Liver (tissue), 9 donors: ENCODE data around the gene QKI. TPM values are rescaled to one million over a fixed set of nuclear protein-coding genes. Genes with fewer than 3 reads are reported as not detected.

Source experiments
- DNase-seq: peaks from one replicate; pipeline ENCODE4 v3.0.0-alpha.2; 2017; ENCODE audit warnings: low spot score
- H3K27ac ChIP-seq, 2 donors: one replicate each; pipeline ENCODE4 v1.7.0; 2013; ENCODE audit warnings: inconsistent platforms in 2 of 2, low read length in 2 of 2, control low read depth in 1 of 2, low read depth in 1 of 2, mild to moderate bottlenecking in 1 of 2
- H3K27me3 ChIP-seq, 4 donors: one replicate each; pipeline versions ENCODE4 v1.6.1 to v1.7.0; 2013; ENCODE audit warnings: low read length in 3 of 4, inconsistent platforms in 1 of 4, mild to moderate bottlenecking in 1 of 4, moderate library complexity in 1 of 4; ENCODE audit not compliant: control insufficient read depth in 4 of 4, insufficient read depth in 4 of 4
- H3K36me3 ChIP-seq, 4 donors: one replicate each; pipeline versions ENCODE4 v1.6.1 to v1.7.0; 2013; ENCODE audit warnings: low read length in 3 of 4, mild to moderate bottlenecking in 3 of 4, low read depth in 1 of 4, moderate library complexity in 1 of 4; ENCODE audit not compliant: control insufficient read depth in 4 of 4, insufficient read depth in 3 of 4
- H3K4me1 ChIP-seq, 4 donors: one replicate each; pipeline versions ENCODE4 v1.6.1 to v1.7.0; 2013; ENCODE audit warnings: low read length in 3 of 4, mild to moderate bottlenecking in 3 of 4, moderate library complexity in 1 of 4; ENCODE audit not compliant: control insufficient read depth in 4 of 4, insufficient read depth in 4 of 4
- H3K4me3 ChIP-seq, 3 donors: one replicate each; pipeline versions ENCODE4 v1.6.1 to v1.7.0; 2013; ENCODE audit warnings: low read length in 3 of 3, control low read depth in 1 of 3, low read depth in 1 of 3, mild to moderate bottlenecking in 1 of 3
- H3K9ac ChIP-seq, 2 donors: one replicate each; pipeline ENCODE4 v1.7.0; 2013; ENCODE audit warnings: low read length in 2 of 2, mild to moderate bottlenecking in 2 of 2, moderate library complexity in 2 of 2, control low read depth in 1 of 2, low read depth in 1 of 2
- H3K9me3 ChIP-seq, 4 donors: one replicate each; pipeline versions ENCODE4 v1.6.1 to v1.7.0; 2013; ENCODE audit warnings: low read length in 3 of 4; ENCODE audit not compliant: control insufficient read depth in 4 of 4
- ATF3 ChIP-seq: IDR thresholded peaks from 2 replicates; pipeline ENCODE4 v1.6.1; 2016; ENCODE audit warnings: antibody characterized with exemption
- CTCF ChIP-seq: fragments of 150-350 bp; IDR thresholded peaks from 2 replicates; pipeline ENCODE4 v1.5.1; 2017; ENCODE audit warnings: improper control_type of control experiment, low read depth, low read length; ENCODE audit not compliant: missing input control
- EGR1 ChIP-seq, 2 donors: IDR thresholded peaks; 2 replicates each; pipeline ENCODE4 v1.6.1; 2016 to 2018; ENCODE audit warnings: antibody characterized with exemption in 2 of 2, low read depth in 2 of 2
- FOXA1 ChIP-seq: IDR thresholded peaks from 2 replicates; pipeline ENCODE4 v1.6.1; 2016; ENCODE audit warnings: antibody characterized with exemption
- FOXA2 ChIP-seq: IDR thresholded peaks from 2 replicates; pipeline ENCODE4 v1.6.1; 2016; ENCODE audit warnings: antibody characterized with exemption
- GABPA ChIP-seq, 2 donors: IDR thresholded peaks in 1 of 2; conservative IDR thresholded peaks in 1 of 2; 2 replicates each; pipeline ENCODE4 v1.6.1; 2016; ENCODE audit warnings: antibody characterized with exemption in 2 of 2, mild to moderate bottlenecking in 1 of 2, moderate library complexity in 1 of 2
- HNF4A ChIP-seq, 2 donors: conservative IDR thresholded peaks; 2 replicates each; pipeline ENCODE4 v1.6.1; 2016; ENCODE audit warnings: antibody characterized with exemption in 2 of 2, mild to moderate bottlenecking in 2 of 2
- HNF4G ChIP-seq: IDR thresholded peaks from 2 replicates; pipeline ENCODE4 v1.6.1; 2016; ENCODE audit warnings: antibody characterized with exemption
- JUND ChIP-seq, 2 donors: IDR thresholded peaks; 2 replicates each; pipeline ENCODE4 v1.6.1; 2016; ENCODE audit warnings: antibody characterized with exemption in 2 of 2
- NR2F2 ChIP-seq: IDR thresholded peaks from 2 replicates; pipeline ENCODE4 v1.6.1; 2016; ENCODE audit warnings: antibody characterized with exemption
- REST ChIP-seq: IDR thresholded peaks from 2 replicates; pipeline ENCODE4 v1.6.1; 2016; ENCODE audit warnings: antibody characterized with exemption, mild to moderate bottlenecking
- SP1 ChIP-seq: IDR thresholded peaks from 2 replicates; pipeline ENCODE4 v1.6.1; 2018; ENCODE audit warnings: antibody characterized with exemption, mild to moderate bottlenecking
- TAF1 ChIP-seq: conservative IDR thresholded peaks from 2 replicates; pipeline ENCODE4 v1.6.1; 2016; ENCODE audit warnings: antibody characterized with exemption, mild to moderate bottlenecking
- YY1 ChIP-seq: IDR thresholded peaks from 2 replicates; pipeline ENCODE4 v1.6.1; 2016; ENCODE audit warnings: antibody characterized with exemption, mild to moderate bottlenecking
- ZBTB33 ChIP-seq: IDR thresholded peaks from 2 replicates; pipeline ENCODE4 v1.6.1; 2016; ENCODE audit warnings: antibody characterized with exemption
- WGBS: extraction: QIAGEN DNeasy Blood & Tissue Kit; methylation state at CpG from one replicate; pipeline ENCODE4 v1.1.7; 2013; 5-methylcytosine and 5-hydroxymethylcytosine counted together
- polyA plus RNA-seq, 2 donors: library from polyadenylated mRNA; stranded (reverse) in 1 of 2; unstranded in 1 of 2; fragments of 200-250 nt in 1 of 2; fragments of >200 nt in 1 of 2; fragmentation: Nextera tagmentation in 1 of 2; extraction: Ambion mirVana in 1 of 2; gene quantifications; one replicate each; pipeline versions ENCODE4 v1.2.1 to v1.2.3, GENCODE V29; 2013 to 2015
- total RNA-seq, 2 donors: library from RNA; depleted of rRNA; stranded (reverse); fragments of >200 nt; gene quantifications; one replicate each; pipeline ENCODE4 v1.2.3, GENCODE V29; 2014
- donor health status: healthy.
- donor health status: healthy.
- donor health status: healthy.
- donor health status: healthy.
- donor health status: healthy.

Gene QKI
- total and polyA plus RNA-seq, 4 donors = 22.7 to 97.0 (median 56.3) TPM

GRCh38 chr6:163486821-163487220 is 72.3 kb downstream of the QKI start:
- no peak overlapping the region for H3K27ac ChIP-seq
- H3K4me1 ChIP-seq = peaks cover 1 to 9% (median 5%) of the 10 kb centered on the region in 4 donors
- DNase-seq = no peak
- H3K9ac ChIP-seq = no peak overlapping the region
- no peaks in the 10 kb centered on the region for H3K9me3 ChIP-seq
- TF ChIP-seq FOXA2 (no peak), FOXA1 (no peak), HNF4G (no peak), SP1 (no peak), HNF4A (conservative IDR thresholded peaks at IDR 0.05) (no peak), ZBTB33 (no peak), GABPA (IDR thresholded peaks at IDR 0.05 in 1 of 2, conservative IDR thresholded peaks at IDR 0.05 in 1 of 2) (no peak), TAF1 (no peak), REST (no peak), CTCF (no peak), ATF3 (no peak), NR2F2 (no peak), JUND (IDR thresholded peaks at IDR 0.05) (no peak), YY1 (no peak)
- WGBS = 62% methylated on average over 3 of the region's 3 CpGs
- H3K36me3 ChIP-seq = peaks cover 0 to 6% (median 2%) of the 10 kb centered on the region in 4 donors
- H3K27me3 ChIP-seq = no peaks in the 10 kb centered on the region
- H3K4me3 ChIP-seq = no peak overlapping the region

GRCh38 chr6:163487606-163488005 is 73.1 kb downstream of the QKI start:
- Histone ChIP-seq H3K27me3 (no peaks in the 10 kb centered on the region), H3K9me3 (no peaks in the 10 kb centered on the region), H3K4me1 (peaks cover 1 to 10% (median 8%) of the 10 kb centered on the region in 4 donors), H3K36me3 (peaks cover 0 to 4% (median 2%) of the 10 kb centered on the region in 4 donors), H3K9ac (no peak overlapping the region), H3K4me3 (no peak overlapping the region), H3K27ac (no peak overlapping the region)
- no peak for DNase-seq
- 91% methylated on average over 1 of the region's 1 CpG for WGBS
- TF ChIP-seq JUND (IDR thresholded peaks at IDR 0.05) (no peak), CTCF (no peak), EGR1 (IDR thresholded peaks at IDR 0.05; ENCODE audit: low read depth in 2 of 2) (no peak), NR2F2 (no peak), FOXA2 (no peak)
